Epithelial cell of proximal tubule (primary cell): ENCODE results near the gene FFAR4. TPM values are rescaled to one million over a fixed set of nuclear protein-coding genes. Genes with fewer than 3 reads are reported as not detected.
"Not testable (repeated sequence)": the region's sequence is repeated elsewhere in the genome, so short reads cannot be mapped to it uniquely, and the experiment has no call there.

Experiments used
- DNase-seq: peaks from one replicate; pipeline ENCODE4 v3.0.0-alpha.2; 2011; ENCODE audit warnings: low read depth
- H3K4me3 ChIP-seq: 2 replicates; pipeline ENCODE4 v1.5.1; 2011; ENCODE audit warnings: low read depth, mild to moderate bottlenecking, low read length
- CTCF ChIP-seq: conservative IDR thresholded peaks from 2 replicates; pipeline ENCODE4 v1.5.1; 2012; ENCODE audit warnings: low read depth, mild to moderate bottlenecking, low read length
- total RNA-seq: library from RNA; depleted of rRNA; stranded (reverse); fragments of >200 nt; gene quantifications from 2 replicates; pipeline ENCODE4 v1.2.3, GENCODE V29; 2015

The FFAR4 gene
- not detected in 2 replicates for total RNA-seq

DNA sequence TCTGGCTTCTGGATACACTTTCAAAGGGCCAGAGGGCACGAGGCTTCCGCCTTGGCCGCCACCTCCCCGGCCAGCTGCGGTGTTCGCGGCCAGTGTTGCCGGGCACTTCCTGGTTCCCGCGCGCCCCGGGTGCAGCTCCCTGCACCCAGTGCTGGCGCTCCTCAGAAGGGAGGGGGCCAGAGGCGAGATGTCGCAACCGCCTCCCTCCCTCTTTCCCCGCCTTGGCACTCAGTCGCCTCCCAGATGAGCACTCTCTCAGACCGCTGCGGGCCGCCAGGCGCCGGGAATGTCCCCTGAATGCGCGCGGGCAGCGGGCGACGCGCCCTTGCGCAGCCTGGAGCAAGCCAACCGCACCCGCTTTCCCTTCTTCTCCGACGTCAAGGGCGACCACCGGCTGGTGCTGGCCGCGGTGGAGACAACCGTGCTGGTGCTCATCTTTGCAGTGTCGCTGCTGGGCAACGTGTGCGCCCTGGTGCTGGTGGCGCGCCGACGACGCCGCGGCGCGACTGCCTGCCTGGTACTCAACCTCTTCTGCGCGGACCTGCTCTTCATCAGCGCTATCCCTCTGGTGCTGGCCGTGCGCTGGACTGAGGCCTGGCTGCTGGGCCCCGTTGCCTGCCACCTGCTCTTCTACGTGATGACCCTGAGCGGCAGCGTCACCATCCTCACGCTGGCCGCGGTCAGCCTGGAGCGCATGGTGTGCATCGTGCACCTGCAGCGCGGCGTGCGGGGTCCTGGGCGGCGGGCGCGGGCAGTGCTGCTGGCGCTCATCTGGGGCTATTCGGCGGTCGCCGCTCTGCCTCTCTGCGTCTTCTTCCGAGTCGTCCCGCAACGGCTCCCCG is at the start of gene FFAR4:
Gene FFAR4 (plus strand): TSS at position 231 of the 842 bp plus-strand sequence. CDS start 56 bp downstream, at position 287.
- TF ChIP-seq CTCF: no peak
- peak within 1 kb of the TSS; percentile 19 for H3K4me3 ChIP-seq
- DNase-seq: no peak

DNA sequence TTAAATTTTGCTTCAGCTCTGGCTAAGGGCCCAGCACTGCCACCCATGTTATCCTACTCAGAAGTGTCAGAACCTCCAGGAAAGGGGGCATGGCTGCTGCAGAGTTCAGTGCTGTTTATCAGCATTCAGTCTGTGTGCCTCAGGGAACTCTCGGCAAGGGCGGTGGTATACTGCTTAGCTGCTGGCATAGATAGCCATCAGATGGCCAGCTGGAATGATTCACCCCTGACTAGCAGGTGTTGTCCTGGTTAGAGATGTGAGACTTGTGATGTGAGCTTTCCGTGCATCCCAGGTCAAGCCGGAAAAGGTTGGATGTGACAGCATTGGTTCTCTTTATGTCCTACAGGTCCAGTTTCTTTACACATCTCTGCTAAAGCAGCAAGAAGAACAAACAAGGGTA is 47.9 kb upstream of the FFAR4 start:
- TF ChIP-seq CTCF: no peak

DNA sequence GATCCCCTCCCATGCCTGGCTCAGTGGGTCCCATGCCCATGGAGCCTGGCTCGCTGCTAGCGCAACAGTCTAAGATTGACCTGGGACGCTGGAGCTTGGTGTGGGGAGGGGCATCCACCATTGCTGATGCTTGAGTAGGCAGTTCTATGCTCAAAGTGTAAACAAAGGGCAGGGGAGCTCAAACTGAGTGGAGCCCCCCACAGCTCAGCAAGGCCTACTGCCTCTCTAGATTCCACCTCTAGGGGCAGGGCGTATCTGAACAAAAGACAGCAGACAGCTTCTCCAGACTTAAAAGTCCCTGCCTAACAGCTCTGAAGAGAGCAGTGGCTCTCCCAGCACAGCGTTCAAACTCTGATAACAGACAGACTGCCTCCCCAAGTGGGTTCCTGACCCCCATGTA is 31.2 kb upstream of the FFAR4 start:
- no peak for DNase-seq
- no peak overlapping the region for H3K4me3 ChIP-seq
- no peak for TF ChIP-seq CTCF

More for the DNA sequence above, 47.9 kb upstream of the FFAR4 start:
- no peak overlapping the region for H3K4me3 ChIP-seq
- DNase-seq: no peak

DNA sequence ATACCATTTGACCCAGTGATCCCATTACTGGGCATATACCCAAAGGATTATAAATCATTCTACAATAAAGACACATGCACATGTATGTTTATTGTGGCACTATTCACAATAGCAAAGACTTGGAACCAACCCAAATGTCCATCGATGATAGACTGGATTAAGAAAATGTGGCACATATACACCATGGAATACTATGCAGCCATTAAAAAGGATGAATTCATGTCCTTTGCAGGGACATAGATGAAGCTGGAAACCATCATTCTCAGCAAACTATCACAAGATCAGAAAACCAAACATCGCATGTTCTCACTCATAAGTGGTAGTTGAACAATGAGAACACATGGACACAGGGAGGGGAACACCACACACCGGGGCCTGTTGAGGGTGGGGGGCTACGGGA is 25.6 kb upstream of the FFAR4 start:
- DNase-seq: not testable (repeated sequence)

DNA sequence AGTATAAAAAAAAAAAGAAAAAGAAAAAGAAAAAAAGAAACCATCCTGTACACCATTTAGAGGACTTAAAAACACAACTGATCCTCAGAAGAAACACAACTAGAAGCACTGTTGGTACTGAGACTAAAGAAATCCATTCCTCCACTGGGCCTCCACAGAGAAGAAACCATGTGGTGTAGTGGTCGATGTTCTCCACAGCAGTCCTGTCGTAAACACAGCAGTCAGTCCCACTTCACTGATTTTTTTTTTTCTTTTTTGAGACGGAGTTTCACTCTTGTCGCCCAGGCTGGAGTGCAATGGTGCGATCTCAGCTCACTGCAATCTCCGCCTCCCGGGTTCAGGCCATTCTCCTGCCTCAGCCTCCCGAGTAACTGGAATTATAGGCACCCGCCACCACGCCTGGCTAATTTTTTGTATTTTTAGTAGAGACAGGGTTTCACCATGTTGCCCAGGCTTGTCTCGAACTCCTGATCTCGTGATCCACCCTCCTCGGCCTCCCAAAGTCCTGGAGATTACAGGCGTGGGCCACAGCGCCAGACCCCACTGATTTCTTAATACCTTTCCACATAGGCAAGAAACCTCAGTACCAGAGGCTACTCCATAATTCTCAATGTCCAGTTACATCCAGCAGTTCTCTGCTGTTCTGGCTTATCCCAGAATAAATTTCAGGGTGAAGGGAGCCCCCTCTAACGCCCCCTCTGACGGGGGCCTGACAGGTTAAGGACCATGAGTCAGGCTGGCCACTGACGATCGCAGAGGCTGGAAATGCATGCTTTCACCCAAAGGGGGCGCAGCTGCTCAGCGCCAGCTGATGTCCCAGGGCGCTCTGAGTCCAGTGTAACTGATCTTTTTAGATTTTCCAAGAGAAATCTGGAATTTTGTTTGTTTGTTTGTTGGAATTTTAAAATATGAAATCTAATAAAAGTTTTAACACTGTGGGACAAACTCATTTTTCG is 24.8 kb upstream of the FFAR4 start:
- TF ChIP-seq CTCF: peak; percentile 92
- DNase-seq: no peak
- peak overlapping the region; percentile 37 for H3K4me3 ChIP-seq

More for the DNA sequence above, 25.6 kb upstream of the FFAR4 start:
- H3K4me3 ChIP-seq: not testable (repeated sequence)

DNA sequence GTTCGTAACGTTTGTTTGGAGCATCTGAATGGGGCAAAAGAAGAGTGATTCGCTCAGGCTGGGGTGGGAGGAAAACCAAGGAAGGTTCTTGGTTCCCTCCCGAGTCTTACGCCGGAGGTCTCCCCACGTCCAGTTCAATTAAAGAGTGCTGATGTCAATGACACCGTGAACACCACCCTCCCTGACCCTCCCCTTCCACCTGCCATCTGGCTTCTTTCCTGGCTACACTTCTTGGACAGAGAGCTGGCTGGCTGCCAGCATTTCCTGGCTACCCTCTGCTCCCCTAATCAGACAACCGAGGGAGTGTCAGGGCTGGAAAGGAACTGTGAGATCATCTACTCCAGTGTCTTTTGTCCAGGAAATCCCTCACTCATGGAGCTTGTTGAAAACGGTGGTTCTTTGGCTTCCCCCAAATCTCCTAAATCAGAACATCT is 24.1 kb upstream of the FFAR4 start:
- DNase-seq: no peak
- no peak for TF ChIP-seq CTCF
- peak overlapping the region; percentile 37 for H3K4me3 ChIP-seq

DNA sequence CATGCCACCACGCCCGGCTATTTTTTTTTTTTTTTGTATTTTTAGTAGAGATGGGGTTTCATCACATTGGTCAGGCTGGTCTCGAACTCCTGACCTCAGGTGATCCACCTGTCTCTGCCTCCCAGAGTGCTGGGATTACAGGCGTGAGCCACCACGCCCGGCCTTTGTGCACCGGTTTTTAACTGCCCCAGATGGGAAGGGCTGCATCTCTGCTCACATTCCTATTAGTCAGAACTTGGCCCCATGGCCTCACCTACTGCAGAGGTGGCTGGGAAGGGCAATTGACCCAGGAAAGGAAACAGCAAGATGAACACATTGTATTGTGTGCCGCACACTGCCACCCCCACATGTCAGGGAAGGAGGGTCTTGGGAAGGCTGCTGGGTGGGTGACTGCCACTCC is 19.5 kb upstream of the FFAR4 start:
- not testable (repeated sequence) for DNase-seq

More for the DNA sequence above, 19.5 kb upstream of the FFAR4 start:
- not testable (repeated sequence) for H3K4me3 ChIP-seq
